Astrocyte of the hippocampus (primary cell): ENCODE results near the gene ME3.
"Not testable (repeated sequence)": the region's sequence is repeated elsewhere in the genome, so short reads cannot be mapped to it uniquely, and the experiment has no call there.

Experiments
- DNase-seq: peaks from one replicate; pipeline ENCODE4 v3.0.0; 2011; ENCODE audit warnings: low read depth, low spot score

The ME3 gene

DNA sequence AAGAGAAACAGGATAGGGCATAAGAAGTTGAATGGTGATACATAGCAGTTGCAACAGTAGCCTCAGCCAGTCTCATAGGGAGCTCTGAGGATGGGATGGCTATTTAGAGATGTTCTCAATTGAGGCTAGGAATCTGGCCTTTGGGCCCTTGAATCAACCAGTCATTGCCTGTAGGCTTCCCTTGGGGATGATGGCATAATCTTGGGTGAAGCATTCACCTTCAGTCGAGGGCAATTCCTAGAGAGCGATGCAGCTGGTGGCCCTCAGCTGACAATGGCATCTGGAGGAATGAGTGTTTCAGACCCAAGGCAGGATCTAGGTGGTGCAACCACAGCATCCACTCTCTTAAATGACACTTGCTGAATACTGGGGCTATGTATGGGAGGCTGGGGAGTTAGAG lies 236.7 kb downstream of the ME3 start:
- no peak for DNase-seq

DNA sequence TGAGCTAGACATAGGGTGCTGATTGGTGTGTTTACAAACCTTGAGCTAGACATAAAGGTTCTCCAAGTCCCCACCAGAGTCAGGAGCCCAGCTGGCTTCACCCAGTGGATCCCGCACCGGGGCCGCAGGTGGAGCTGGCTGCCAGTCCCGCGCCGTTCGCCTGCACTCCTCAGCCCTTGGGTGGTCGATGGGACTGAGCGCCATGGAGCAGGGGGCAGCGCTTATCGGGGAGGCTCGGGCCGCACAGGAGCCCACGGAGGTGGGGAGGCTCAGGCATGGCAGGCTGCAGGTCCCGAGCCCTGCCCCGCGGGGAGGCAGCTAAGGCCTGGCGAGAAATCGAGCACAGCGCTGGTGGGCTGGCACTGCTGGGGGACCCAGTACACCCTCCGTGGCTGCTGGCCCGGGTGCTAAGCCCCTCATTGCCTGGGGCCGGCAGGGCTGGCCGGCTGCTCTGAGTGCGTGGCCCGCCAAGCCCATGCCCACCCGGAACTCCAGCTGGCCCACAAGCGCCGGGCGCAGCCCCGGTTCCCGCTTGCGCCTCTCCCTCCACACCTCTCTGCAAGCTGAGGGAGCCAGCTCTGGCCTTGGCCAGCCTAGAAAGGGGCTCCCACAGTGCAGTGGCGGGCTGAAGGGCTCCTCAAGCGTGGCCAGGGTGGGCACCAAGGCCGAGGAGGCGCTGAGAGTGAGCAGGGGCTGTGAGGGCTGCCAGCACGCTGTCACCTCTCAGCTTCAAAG lies 238.9 kb downstream of the ME3 start:
- not testable (repeated sequence) for DNase-seq

DNA sequence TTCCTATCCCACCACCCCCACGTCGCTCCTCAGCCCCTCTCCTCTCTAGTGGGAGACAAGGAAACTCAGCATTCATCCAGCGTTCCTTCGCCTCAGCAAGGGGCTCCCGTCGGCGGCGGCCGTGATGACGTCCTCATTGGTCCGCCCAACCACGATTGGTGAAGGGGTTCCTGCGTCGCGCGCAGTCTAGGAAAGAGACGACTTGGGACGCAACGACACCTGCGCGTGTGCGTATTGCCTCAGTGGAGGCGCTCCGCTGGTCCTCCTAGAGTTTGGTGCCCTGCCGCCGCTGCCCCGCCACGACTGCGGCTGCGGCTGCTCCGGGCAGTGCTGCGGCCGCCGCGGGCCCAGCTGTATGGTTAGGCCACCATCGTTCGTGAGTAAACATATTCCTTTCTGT lies 241.2 kb downstream of the ME3 start:
- DNase-seq: no peak

DNA sequence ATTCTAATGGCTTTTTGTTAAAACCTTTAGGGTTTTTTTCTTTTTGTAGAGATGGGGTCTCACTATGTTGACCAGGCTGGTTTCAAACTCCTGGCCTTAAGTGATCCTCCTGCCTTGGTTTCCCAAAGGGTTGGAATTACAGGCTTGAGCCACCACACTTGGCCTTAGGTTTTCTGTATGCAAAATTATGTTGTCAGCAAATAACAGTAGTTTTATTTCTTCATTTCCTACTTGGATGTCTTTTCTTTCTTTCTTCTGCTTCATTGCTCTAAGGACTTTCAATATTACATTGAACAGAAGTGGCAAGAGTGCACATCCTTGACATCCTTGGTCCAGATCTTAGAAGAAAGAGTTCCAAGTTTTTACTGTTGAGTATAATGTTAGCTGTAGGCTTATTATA lies 245.0 kb downstream of the ME3 start:
- DNase-seq: no peak

DNA sequence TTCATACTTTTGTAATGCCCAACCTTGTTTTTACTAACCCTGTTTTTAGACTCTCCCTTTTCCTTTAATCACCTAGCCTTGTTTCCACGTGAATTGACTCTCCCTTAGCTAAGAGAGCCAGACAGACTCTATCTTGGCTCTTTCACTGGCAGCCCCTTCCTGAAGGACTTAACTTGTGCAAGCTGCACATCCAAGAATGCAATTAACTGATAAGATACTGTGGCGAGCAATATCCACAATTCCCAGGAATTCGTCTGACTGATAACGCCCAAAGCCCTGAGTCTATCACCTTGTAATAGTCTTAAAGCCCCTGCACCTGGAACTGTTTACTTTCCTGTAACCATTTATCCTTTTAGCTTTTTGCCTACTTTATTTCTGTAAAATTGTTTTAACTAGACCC lies 248.9 kb downstream of the ME3 start:
- not testable (repeated sequence) for DNase-seq

DNA sequence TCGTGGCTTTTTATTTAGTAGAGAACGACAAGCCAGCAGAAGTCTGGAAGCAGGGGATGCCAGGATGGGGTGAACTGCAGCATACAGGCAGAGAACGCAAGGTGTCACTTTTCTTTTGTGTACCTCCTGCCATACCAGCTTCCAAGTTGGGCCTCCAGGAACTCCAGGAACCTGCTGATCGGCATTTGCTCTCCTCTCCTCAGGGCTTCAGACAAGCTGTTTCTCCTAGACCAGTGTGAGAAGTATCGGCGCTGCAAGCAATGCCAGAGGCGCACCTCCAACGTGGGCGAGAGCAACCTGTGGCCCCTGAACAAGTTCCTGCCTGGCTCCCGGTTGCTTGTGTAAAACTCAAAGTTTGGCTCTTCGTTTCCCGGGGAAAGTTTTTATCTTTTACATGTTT lies 250.0 kb downstream of the ME3 start:
- DNase-seq: no peak

DNA sequence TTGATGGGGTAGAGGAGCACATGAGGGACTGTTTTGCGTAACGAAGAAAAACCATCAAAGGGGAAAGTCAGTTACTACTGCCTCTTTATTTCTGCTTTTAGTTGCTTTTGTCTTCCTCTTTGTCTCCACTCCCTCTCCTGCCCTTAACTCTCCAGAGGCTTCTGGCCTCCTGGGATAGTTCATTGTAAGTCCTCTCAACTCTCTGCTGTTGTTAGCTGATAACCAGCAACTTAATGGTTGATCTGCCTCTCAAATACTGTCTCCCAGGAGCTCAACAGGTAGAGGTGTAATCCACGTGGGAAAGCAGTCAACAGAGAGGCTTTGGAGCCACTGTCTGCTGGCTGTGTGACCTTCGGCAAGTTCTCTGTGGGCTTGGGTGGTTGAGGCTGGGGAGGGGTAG lies 250.5 kb downstream of the ME3 start:
- DNase-seq: no peak

DNA sequence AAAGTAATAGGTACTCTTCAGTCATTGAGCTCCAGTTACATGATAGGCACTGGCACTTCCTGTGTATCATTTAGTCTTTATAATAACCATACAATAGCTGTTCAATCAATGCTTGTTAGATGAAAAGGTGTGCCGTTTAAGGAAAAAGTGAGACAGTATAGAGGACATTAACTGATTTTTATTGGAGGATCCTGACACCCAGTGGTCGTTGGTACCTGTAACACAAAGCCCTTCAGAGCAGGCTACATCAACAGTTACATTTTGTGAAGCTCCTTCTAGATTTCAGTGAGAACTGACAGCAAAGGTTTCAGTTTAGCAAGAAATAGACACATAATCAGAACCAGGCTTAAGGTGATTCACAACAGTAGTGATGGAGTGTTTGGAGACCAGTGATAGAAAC lies 253.5 kb downstream of the ME3 start:
- DNase-seq: no peak

DNA sequence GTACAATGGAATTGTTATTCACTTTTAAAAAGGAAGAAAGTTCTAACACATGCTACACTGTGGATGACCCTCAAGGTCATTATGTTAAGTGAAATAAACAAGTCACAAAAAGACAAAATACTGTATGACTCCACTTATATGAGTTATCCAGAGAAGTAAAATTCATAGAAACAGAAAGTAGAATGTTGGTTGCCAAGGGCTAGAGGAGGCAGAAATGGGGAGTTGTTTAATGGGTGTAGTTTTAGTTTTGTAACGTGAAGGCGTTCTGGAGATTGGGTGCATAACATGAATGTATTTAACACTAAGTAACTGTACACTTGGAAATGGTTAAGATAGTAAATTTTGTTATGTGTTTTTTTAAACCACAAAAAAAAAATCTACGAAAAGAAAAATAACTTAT lies 253.9 kb downstream of the ME3 start:
- DNase-seq: no peak

DNA sequence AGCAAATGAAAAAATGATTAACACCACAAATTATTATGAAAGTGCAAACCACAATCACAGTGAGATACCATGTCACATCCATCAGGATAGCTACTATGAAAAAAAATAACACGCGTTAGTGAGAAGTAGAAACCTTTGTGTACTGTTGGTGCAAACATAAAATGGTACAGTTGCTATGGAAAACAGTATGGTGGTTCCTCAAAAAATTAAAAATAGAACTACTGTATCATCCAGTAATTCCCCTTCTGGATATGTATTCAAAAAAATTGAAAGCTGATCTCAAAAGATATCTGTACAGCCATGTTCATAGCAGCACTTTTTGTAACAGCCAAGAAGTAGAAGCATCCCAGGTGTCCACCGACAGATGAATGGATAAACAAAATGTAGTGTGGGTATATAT lies 254.3 kb downstream of the ME3 start:
- no peak for DNase-seq

DNA sequence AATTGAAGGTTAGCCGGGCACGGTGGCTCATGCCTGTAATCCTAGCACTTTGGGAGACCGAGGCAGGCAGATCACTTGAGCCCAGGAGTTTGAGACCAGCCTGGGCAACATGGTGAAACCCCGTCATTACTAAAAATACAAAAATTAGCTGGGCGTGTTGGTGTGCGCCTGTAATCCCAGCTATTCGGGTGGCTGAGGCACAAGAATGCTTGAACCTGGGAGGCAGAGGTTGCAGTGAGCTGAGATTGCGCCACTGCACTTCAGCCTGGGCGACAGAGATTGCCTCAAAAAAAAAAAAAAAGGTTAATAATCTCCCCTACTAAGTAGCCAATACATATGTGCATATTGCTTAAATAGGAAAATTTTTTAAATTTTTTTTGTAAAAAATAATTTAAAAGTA lies 255.5 kb downstream of the ME3 start:
- DNase-seq: not testable (repeated sequence)

DNA sequence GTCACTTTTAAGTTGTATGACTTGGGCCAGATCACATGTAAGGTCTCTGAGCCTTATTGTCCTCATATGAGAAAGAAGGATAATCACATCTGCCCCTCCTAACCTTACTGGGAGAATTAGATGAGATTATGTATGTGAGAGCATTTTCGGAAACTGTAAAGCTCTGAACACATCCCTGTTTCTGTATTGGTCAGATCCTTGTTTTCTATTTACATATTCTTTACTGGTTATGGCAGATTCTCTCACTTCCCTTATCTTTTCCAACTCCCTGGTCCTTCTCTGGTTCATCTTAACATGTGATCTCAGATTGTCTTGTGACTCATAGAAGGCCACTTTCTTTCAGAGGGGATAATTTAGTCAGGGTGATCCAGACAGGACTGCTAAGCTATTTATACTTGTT lies 255.9 kb downstream of the ME3 start:
- DNase-seq: no peak

DNA sequence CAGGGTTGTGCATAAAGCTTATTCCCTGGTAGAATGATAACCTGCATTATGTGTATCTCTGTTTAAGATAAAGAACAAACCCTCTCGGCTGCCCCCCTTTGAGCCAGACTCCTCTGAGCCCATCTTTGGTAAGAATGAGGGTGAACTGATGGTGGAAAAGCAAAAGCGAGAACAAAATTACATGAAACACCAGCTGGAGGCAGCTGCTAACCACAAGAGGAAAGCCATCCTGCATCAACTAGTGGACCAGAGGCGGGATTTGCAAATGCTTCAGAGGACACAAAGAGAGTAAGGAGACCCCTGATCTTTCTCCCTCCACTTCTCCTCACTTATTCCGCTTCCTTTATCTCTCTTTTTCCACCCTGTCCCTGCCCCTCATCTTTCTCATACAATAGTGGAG lies 257.4 kb downstream of the ME3 start:
- no peak for DNase-seq

DNA sequence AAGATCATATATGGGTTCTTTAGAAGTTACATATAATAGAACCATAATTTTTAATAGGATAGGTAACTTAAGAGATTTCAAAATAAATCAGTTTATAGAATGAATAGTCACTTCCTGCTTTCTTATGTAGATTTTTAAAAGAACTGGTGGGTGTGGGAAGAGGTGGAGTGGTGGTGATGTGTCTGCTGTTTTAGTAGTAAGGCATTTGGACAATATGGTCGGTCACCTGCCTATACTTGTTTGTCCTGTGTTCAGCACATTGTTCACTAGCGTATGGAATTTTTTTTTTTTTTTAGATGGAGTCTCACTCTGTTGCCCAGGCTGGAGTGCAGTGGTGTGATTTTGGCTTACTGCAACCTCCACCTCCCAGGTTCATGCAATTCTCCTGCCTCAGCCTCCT lies 258.4 kb downstream of the ME3 start:
- no peak for DNase-seq

DNA sequence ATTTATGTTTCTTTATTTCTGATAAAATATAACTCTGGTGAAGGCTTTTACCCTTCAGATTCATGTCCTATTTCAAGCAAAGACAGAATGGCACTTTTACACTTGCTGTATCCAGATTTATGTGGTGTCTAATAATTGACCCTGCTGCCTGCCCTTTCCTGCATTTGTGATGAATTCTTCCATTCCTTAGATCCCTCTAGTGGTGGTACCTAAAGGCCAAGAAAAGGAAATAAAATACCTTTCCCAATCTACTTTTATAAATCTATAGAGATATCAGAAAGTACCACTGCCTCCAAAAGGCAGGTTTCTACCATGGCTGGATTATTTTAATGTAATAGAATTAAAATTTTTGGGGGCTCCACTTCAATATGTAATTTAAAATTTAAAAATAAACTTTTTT lies 263.6 kb downstream of the ME3 start:
- no peak for DNase-seq

DNA sequence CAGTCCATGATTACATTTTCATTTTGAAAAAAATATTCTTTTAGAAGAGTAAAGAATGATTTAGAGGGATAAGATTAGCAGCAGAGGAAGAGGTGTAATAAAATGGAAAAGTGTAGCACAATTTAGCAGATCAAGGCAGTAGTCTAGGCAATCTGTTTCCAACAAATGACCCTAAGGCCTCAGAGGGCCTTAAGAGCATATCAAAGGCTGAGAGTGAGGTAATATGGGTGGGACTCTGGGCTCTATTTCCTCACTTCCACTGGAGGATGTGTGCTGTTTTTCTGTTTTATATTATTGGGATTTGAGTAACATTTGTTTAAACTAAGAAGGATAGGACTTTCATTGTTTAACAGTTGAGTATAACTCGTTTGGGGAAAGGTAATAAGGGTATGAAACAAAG lies 269.0 kb downstream of the ME3 start:
- DNase-seq: no peak

DNA sequence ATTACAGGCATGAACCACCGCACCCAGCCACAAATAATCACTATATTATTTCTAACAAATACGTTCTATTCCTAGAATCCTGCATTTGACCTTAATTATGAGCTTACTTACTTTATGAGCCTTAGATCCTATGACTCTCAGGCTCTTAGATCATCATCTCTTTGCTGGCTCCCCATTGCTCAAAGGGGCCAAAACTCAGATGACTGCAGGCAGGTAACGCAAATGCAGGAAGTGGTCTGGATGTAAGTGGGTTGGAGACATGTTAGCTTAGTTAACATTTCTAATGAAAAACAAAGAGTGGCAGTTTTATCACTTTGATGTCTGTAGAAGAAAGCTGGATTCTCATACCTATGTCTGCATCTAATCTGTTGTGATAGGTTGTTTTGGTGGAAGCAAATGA lies 274.3 kb downstream of the ME3 start:
- no peak for DNase-seq

DNA sequence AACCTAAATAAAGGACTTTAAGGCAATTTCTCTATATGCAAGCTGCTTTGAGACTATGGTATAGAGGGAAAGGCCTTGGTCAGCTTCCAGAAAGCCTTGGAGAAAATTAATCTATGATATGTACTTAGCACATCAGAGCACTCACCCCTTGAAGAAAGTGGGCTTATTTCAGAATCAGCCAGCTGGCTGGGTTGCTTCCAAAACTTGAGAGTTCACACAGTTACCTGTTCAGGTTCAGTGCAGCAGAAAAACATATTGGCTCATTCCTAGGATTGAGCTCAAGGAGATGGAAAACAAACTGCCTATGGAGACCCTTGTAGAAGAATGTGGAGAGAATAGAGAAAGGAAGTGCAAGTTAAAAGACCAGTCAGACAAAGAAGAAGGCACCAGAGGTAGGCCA lies 275.1 kb downstream of the ME3 start:
- no peak for DNase-seq

DNA sequence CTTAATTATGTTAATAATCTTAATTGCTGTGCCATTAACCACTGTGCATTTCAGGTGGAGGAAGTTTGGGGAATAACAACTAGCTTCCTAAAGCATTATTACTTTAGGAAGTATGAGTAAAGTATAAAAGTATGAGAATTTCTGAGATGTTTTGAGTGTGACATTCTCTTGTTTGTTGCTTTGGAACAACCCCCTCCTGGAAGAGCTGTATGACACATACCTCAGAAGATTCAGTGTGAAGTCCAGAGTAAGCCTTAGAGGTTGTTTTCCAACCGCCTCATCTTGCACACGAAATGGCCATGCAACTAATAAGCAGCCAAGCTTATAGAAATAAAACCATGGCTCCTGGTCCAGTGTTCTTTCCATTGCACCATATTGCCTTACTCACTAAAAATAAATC lies 276.0 kb downstream of the ME3 start:
- DNase-seq: peak; percentile 57

DNA sequence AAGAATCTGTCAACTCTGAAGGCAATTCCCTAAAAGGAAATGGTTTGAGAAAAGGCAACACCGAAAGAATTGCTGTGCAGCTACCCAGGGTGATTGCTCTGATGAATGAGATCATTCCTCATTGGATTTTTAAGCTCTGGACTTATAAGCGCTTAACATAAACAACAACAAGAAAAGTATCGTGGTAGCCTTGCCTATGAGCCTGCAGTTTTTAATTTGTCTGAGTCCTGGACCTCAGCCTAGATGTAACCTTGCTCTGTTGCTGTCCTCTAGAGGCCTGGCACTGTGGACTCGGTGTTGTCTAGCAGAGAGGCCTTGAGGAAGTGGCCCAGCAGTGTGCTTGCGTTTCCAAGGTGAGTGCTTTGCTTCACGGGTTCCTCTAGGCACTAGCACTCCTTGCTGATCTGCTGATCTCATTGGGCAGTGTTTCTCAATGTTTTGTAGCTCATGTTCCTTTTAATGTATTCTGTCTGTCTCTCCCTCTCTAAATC lies 277.3 kb downstream of the ME3 start:
- peak; percentile 36 for DNase-seq
